Keratinocyte (primary cell): ENCODE measurements around the gene CNGA3. TPM values are rescaled to one million over a fixed set of nuclear protein-coding genes. Genes with fewer than 3 reads are reported as not detected.

Experiments used
- DNase-seq: peaks from one replicate; pipeline ENCODE4 v3.0.0-alpha.2; 2011; ENCODE audit warnings: low read depth, missing footprints, low spot score
- FAIRE-seq: peaks from 2 replicates; lab custom pipeline; 2011; peaks lifted over from hg19 to GRCh38; lab: Jason Lieb, UNC
- H2AFZ ChIP-seq: 2 replicates; pipeline ENCODE4 v1.6.0; 2012; ENCODE audit warnings: low read length, control low read depth, inconsistent platforms; ENCODE audit not compliant: control insufficient read depth
- H3K27ac ChIP-seq: 2 replicates; pipeline ENCODE4 v1.5.1; 2011; ENCODE audit warnings: low read length; ENCODE audit not compliant: control insufficient read depth, insufficient read depth
- H3K27me3 ChIP-seq: 3 replicates; pipeline ENCODE4 v1.6.0; 2011; ENCODE audit warnings: low read length; ENCODE audit not compliant: control insufficient read depth, insufficient read depth; ENCODE audit errors: extremely low read depth
- H3K36me3 ChIP-seq, 2 experiments: 2 replicates in 1 of 2; 3 replicates in 1 of 2; pipeline ENCODE4 v1.5.1; 2011; ENCODE audit warnings: low read length in 2 of 2, mild to moderate bottlenecking in 1 of 2; ENCODE audit not compliant: control insufficient read depth in 2 of 2, insufficient read depth in 2 of 2; ENCODE audit errors: extremely low read depth in 1 of 2
- H3K4me1 ChIP-seq: 3 replicates; pipeline ENCODE4 v1.5.1; 2011; ENCODE audit warnings: low read length; ENCODE audit not compliant: control insufficient read depth, insufficient read depth; ENCODE audit errors: extremely low read depth
- H3K4me2 ChIP-seq: 3 replicates; pipeline ENCODE4 v1.6.0; 2011; ENCODE audit warnings: low read depth, low read length; ENCODE audit not compliant: control insufficient read depth, insufficient read depth; ENCODE audit errors: extremely low read depth
- H3K4me3 ChIP-seq, 3 experiments: fragments of 200-600 bp in 1 of 3; sonication (generic) in 1 of 3; 2 replicates in 2 of 3; 3 replicates in 1 of 3; pipeline ENCODE4 v1.5.1; 2011 to 2016; ENCODE audit warnings: low read length in 3 of 3, mild to moderate bottlenecking in 3 of 3, control low read depth in 2 of 3, inconsistent platforms in 1 of 3, low read depth in 1 of 3, mixed read lengths in 1 of 3, mixed run types in 1 of 3, moderate library complexity in 1 of 3; ENCODE audit not compliant: control insufficient read depth in 2 of 3, insufficient read depth in 2 of 3; ENCODE audit errors: extremely low read depth in 1 of 3
- H3K79me2 ChIP-seq: 2 replicates; pipeline ENCODE4 v1.6.0; 2012; ENCODE audit warnings: low read length; ENCODE audit not compliant: control insufficient read depth, insufficient read depth
- H3K9ac ChIP-seq: 3 replicates; pipeline ENCODE4 v1.6.0; 2011; ENCODE audit warnings: low read length; ENCODE audit not compliant: control insufficient read depth, insufficient read depth; ENCODE audit errors: extremely low read depth
- H3K9me1 ChIP-seq: 3 replicates; pipeline ENCODE4 v1.6.0; 2011; ENCODE audit warnings: low read length; ENCODE audit not compliant: control insufficient read depth, insufficient read depth; ENCODE audit errors: extremely low read depth
- H3K9me3 ChIP-seq: 2 replicates; pipeline ENCODE4 v1.5.1; 2012; ENCODE audit warnings: low read depth, low read length; ENCODE audit not compliant: control insufficient read depth
- H4K20me1 ChIP-seq: 3 replicates; pipeline ENCODE4 v1.6.0; 2011; ENCODE audit warnings: low read length; ENCODE audit not compliant: control insufficient read depth, insufficient read depth; ENCODE audit errors: extremely low read depth
- EZH2 ChIP-seq: IDR thresholded peaks from one replicate; pipeline ENCODE4 v1.6.1; 2012; ENCODE audit warnings: inconsistent platforms, mild to moderate bottlenecking, low read length, moderate library complexity
- dilution Hi-C: fragments of 300-500 bp; cut with MboI; formaldehyde crosslinking; loops from one replicate; pipeline ENCODE4 v1.7.0; 2020; ENCODE audit warnings: low sequenced_read_pairs; ENCODE audit not compliant: extremely low pct_ligation_motif_present
- polyA plus RNA-seq, 5 experiments: library from polyadenylated mRNA; depleted of rRNA in 3 of 5; stranded (reverse) in 3 of 5; stranded (forward) in 1 of 5; unstranded in 1 of 5; fragments of >200 nt; gene quantifications; 1 replicate in 1 of 5; 2 replicates in 3 of 5; 3 replicates in 1 of 5; pipeline versions ENCODE4 v1.2.1 to v1.2.3, GENCODE V29; 2011 to 2012; ENCODE audit warnings: missing spikeins in 2 of 5, low read depth in 1 of 5, low replicate concordance in 1 of 5
- TF ChIP-seq, protein P1 (sequence below), 3 experiments: IDR thresholded peaks in 1 of 3; conservative IDR thresholded peaks in 1 of 3; optimal IDR thresholded peaks in 1 of 3; 2 replicates in 2 of 3; 3 replicates in 1 of 3; pipeline versions ENCODE3 to v1.5.1; 2011; ENCODE audit warnings: low read length in 3 of 3, mild to moderate bottlenecking in 3 of 3, moderate library complexity in 2 of 3, control low read depth in 1 of 3, inconsistent platforms in 1 of 3; ENCODE audit not compliant: insufficient read depth in 2 of 3; ENCODE audit errors: extremely low read depth in 1 of 3

Gene CNGA3
- polyA plus RNA-seq, 1 donor (not counting 4 experiments of a cell fraction or from before 2014, with no cell fraction given): 0.01 TPM

DNA sequence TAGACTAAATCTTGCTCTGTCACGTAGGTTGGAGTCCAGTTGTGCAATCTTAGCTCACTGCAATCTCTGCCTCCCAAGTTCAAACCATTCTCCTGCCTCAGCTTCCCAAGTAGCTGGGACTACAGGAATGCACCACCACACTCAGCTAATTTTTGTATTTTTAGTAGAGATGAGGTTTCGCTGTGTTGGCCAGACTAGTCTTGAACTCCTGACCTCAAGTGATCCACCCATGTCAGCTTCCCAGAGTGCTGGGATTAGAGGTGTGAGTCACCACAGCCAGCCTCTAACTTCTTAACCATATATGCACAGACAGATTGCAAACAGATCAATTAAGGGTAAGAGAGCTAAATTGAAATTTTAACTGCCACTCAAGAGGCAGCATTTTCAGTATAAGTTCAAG lies 22.1 kb upstream of the CNGA3 start:
- Histone ChIP-seq H3K4me2 (no peak overlapping the region), H3K9me1 (no peaks in the 10 kb centered on the region), H2AFZ (no peak overlapping the region), H3K4me1 (no peaks in the 10 kb centered on the region), H3K27ac (no peak overlapping the region), H3K27me3 (no peaks in the 10 kb centered on the region), H4K20me1 (no peaks in the 10 kb centered on the region), H3K9me3 (no peaks in the 10 kb centered on the region), H3K79me2 (no peaks in the 10 kb centered on the region), H3K36me3 (no peaks in the 10 kb centered on the region), H3K9ac (no peak overlapping the region), H3K4me3 (no peak overlapping the region)
- dilution Hi-C loops: no loop called here
- no peak for TF ChIP-seq EZH2
- TF ChIP-seq, protein P1, sequence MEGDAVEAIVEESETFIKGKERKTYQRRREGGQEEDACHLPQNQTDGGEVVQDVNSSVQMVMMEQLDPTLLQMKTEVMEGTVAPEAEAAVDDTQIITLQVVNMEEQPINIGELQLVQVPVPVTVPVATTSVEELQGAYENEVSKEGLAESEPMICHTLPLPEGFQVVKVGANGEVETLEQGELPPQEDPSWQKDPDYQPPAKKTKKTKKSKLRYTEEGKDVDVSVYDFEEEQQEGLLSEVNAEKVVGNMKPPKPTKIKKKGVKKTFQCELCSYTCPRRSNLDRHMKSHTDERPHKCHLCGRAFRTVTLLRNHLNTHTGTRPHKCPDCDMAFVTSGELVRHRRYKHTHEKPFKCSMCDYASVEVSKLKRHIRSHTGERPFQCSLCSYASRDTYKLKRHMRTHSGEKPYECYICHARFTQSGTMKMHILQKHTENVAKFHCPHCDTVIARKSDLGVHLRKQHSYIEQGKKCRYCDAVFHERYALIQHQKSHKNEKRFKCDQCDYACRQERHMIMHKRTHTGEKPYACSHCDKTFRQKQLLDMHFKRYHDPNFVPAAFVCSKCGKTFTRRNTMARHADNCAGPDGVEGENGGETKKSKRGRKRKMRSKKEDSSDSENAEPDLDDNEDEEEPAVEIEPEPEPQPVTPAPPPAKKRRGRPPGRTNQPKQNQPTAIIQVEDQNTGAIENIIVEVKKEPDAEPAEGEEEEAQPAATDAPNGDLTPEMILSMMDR (optimal IDR thresholded peaks at IDR 0.05 in 1 of 3, IDR thresholded peaks at IDR 0.05 in 1 of 3, conservative IDR thresholded peaks at IDR 0.05 in 1 of 3; ENCODE audit: extremely low read depth in 1 of 3, insufficient read depth in 2 of 3, low read length in 3 of 3): no peak
- FAIRE-seq (no peak), DNase-seq (no peak)

- Histone ChIP-seq H3K27ac (no peak overlapping the region), H3K4me1 (no peaks in the 10 kb centered on the region), H3K79me2 (no peaks in the 10 kb centered on the region), H2AFZ (no peak overlapping the region), H3K4me3 (no peak overlapping the region), H3K9me1 (no peaks in the 10 kb centered on the region), H4K20me1 (no peaks in the 10 kb centered on the region), H3K4me2 (no peak overlapping the region), H3K27me3 (no peaks in the 10 kb centered on the region), H3K9ac (no peak overlapping the region), H3K9me3 (no peaks in the 10 kb centered on the region), H3K36me3 (no peaks in the 10 kb centered on the region)
- no peak for TF ChIP-seq EZH2
- TF ChIP-seq, protein P1 (optimal IDR thresholded peaks at IDR 0.05 in 1 of 3, IDR thresholded peaks at IDR 0.05 in 1 of 3, conservative IDR thresholded peaks at IDR 0.05 in 1 of 3; ENCODE audit: extremely low read depth in 1 of 3, insufficient read depth in 2 of 3, low read length in 3 of 3): no peak
- DNase-seq: no peak
- FAIRE-seq: no peak
- dilution Hi-C loops: no loop called here
Measured at GRCh38 chr2:98327776-98328175, 18.5 kb upstream of the CNGA3 start.
